ENCODE measurements around the gene ACRBP. TPM values are rescaled to one million over a fixed set of nuclear protein-coding genes. Genes with fewer than 3 reads are reported as not detected.
"Not testable (repeated sequence)": the region's sequence is repeated elsewhere in the genome, so short reads cannot be mapped to it uniquely, and the experiment has no call there.

Gene ACRBP
- total RNA-seq, 1 donor from 2014 or later, result 1.5 TPM

DNA sequence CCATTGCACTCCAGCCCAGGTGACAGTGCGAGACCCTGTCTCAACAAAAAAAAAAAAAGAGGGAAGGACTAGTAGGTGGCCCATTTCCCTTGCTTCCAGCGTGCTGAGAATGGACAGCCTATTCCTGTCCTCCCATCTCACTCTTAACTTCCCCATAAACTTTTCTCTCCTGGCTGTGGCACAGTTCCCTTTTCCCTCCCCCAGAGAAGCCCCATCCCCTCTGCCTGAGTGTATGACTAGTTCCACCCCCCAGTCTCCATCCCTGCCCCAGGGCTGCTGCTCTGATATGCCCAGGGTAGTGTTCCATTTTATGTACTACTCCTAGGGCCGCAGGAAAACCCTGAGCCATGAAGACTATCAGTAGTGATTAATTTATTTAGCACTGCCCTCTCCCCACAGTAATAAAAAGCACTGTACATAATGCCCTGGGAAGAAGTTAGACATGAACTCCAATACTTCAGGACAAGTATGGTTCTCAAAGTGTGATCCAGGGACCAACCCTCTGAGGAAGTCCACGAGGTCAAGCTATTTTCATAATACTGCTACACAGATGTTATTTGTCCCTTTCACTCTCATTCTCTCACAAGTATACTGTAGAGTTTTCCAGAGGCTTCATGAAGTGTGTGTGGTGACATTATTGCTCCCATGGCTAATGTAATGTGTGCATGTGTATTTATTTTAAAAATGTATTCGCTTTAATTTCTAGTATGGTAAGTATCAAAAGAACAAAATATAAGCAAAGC is 28.6 kb downstream of the ACRBP start:
- intact Hi-C loops (cut with micrococcal nuclease), result no loop called here

DNA sequence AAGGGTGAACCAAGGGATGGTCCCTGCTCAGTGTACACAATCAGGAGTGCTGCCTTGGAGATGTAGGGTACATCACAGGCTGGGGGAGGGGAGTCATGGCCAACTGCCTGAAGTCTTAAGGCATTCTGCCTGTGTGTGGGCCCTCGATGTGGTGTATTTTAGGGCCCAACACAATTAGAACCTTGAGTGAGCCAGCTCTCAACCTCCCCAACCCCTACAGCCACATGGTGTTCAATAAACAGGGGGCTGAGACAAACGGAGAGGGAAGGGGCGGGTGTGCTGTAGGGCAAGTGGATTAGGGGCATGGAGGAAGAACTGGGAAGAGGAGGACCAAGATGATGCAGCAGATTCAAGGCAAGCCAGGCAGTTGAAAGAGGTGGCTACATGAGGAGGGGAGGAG is 31.4 kb downstream of the ACRBP start:
- intact Hi-C loops (cut with micrococcal nuclease), result loop anchor here (2.0 kb wide), 1 partner anchor 47 kb away; the partner anchor contains the start of gene ING4

DNA sequence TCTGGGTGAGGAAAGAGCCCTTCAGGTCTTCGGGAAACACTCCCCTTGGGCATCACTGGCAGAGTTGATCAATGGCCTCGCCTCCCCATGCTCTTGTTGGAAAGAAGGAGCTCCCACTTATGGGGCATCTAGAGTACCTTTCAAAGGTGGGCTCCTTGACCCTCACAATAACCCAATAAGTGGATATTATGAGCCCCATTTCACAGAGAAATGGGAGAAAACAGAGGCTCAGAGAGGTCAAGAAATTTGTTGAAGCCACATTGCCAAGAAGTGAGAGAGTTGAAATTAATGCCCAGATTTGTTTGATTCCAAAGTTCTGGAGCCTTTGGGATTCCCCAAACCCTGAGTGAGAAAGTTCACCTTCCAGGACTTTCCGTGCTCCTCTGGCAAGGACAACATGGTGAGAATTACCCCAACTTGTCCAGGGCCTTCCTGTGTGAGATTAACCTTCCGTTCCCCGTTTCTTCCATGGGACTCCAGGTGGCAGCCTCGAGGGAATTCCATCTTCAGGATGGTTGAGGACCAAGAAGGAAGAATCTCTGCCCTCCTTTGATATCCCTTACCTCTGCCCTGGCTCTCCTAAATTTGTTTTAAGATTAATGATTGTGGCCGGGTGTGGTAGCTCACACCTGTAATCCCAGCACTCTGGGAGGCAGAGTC is 32.6 kb downstream of the ACRBP start:
- intact Hi-C loops (cut with micrococcal nuclease), result no loop called here

DNA sequence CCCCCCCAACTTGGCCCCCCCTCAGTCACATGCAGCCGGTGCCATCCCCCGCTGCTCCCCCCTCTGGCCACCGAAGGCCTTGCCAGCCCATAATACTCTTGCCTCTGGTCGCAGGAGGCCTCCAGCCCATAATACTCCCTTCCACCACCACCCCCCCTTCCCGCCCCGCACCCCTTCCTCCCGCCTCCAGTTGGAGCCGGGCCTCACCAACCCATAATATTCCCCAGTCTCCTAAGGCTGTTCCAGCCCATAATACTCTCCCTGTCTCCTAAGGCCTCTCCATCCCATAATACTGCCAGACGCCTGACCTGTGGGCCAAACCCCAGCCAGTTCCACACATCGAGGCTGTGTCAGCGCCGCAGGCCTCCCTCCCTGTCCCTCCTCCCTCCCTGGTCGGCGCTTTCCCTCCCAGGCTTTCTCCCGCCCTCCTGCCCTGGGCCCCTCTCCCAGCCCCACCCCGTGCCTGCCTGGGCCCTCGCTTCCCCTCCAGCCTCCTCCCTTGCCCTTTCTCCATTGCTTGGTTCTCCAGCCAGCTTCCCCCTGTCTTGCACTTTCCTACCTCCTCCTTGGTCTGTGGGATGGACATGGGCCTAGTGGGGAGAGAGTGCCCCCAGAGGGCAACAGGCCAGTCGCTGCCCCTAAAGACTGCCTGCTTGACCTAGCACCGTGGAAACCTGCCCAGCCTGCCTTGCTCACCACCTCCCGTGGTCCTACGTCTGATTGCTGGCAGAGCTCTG is 33.3 kb downstream of the ACRBP start:
- intact Hi-C loops (cut with micrococcal nuclease), result no loop called here

DNA sequence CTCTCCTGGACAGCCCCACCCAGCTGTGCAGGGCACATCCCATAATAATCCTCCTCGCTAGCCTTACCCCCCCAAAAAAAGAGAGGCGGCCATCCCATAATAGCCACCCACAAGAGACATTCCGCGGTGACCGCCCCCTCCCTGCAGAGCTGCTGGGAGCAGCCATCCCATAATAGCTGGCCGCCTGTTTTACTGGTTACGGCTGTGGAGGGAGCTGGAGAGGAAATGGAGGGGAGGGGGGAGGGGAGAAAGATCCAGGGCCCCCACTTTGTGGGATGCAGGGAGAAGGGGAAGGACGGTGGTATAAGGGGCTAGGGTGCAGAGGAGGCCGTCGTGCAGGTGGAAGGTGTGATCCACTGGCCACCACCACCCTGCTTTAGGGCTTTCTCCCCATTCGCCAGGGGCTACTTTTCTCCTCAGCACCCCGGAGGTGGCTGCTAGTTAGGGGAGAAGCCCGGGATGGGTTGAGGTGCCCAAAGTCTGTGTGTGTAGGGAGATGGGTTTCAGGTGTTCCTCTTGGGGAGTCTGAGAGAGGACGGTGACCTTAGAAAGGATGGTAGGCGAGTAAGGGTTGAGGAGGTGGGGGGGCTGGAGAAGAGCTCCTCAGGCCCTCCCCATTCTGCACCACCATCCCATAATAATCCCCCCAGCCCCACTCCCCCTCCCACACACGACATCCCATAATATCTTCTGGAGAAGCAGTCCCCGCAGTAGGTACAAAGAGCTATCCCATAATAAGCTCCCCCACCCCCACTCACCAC is 34.0 kb downstream of the ACRBP start:
- intact Hi-C loops (cut with micrococcal nuclease), result no loop called here

DNA sequence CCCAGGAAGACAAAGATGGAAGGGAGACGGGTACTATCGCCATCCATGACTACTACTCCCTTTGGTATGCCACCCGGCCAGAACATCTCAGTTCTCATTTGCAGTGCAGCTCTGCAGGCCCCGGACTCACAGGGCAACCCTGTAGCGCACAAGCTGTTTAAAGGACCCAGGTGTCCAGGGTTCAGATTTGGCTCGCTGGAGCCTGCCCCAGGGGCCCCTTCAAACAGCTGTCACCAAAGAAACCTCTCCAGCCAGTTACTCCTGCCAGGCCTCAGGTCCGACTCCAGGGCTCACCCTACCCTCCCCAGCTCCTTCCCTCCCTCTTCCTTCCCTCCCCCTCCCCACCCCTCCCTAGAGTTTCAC is 34.6 kb downstream of the ACRBP start:
- intact Hi-C loops (cut with micrococcal nuclease), result no loop called here

DNA sequence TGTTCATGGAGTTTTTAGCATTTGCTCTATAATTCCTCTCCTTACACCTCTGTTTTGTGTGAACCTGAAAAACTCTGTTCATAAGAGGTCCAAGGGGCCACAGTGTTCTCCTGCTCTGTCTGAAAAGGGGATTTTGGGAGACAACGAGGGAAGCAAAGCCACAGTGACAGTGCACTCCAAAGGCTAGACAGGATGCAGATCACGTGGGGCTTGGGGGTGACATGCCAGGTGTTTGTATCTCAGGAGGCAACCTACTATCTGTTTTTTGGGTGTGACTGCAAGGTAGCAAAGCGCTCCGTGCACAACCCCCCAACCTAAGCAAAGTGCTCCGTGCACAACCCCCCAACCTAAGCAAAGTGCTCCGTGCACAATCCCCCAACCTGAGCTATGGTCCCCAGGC is 35.0 kb downstream of the ACRBP start:
- intact Hi-C loops (cut with micrococcal nuclease), result no loop called here

DNA sequence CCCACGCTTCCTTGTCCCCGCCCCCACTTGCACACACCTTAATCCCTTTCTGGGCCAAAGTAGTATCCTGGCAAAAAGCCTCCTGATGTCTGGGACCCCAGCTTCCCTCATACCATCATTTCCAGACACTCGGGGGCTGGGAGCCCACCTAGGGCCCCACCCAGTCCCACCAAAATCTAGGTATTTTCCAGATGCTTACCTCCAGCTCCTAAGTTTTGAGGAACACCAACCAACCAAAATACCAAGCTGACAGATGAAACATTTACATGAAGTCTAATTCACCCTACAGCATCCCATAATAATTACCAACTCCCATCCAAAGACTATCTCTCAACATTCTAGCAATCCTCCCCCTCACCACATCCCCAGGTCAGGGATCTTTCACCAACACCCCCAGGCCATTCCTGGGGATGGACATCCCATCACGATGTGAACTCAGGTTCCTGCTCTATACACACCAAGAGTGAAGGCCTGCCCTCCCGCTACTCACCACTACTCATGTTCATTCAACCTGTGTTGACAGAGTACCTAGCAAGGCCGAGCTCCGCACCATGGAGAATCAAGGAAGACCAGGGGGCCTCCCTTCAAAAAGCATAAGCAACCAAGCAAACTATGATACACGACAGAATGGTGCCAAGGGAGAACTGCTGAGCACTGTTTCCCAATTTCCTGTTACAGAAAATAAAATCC is 38.5 kb downstream of the ACRBP start:
- intact Hi-C loops (cut with micrococcal nuclease), result loop anchor here (1.0 to 5.0 kb wide), 4 partner anchors 81 to 219 kb away; partner anchors contain the start of genes MLF2, P3H3 and ZNF384

DNA sequence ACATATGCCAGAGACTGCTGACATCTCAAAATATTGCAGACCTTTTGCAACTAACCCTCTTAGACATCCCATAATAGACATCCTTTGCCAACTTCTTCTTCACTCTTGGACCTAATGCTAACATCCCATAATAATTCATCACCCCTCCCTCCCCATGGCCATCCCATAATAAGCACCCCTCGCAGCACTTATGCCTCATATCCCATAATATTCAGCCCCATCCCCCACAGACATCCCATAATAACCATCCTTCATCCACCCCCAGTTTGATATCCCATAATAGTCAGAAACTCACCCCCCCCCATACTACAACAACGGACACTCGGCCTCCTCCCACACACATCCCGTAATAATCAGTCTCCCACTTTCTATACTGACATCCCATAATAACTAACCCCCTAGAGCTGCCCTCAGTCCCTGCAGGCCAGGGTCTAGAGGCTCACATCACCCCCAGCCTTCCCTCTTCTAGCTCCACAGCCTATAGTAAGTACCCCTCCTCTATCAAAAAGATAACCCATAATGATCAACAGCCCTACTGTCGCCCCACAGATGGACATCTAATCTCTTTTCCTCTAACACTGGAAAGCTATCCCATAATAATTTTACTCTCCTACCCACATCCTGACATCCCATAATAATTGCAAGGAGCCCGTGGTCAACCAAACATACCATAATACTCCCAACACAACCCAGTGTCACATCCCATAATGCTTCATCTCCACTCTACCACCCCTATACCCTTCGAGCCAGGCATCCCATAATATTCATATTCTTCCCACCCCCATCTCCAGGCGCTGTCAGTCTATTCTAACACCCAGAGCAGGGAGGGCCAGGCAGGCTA is 39.3 kb downstream of the ACRBP start:
- intact Hi-C loops (cut with micrococcal nuclease), result loop anchor here (1.0 to 5.0 kb wide), 8 partner anchors 39 to 244 kb away; partner anchors contain the start of genes GAPDH, ING4, MLF2 and NOP2

DNA sequence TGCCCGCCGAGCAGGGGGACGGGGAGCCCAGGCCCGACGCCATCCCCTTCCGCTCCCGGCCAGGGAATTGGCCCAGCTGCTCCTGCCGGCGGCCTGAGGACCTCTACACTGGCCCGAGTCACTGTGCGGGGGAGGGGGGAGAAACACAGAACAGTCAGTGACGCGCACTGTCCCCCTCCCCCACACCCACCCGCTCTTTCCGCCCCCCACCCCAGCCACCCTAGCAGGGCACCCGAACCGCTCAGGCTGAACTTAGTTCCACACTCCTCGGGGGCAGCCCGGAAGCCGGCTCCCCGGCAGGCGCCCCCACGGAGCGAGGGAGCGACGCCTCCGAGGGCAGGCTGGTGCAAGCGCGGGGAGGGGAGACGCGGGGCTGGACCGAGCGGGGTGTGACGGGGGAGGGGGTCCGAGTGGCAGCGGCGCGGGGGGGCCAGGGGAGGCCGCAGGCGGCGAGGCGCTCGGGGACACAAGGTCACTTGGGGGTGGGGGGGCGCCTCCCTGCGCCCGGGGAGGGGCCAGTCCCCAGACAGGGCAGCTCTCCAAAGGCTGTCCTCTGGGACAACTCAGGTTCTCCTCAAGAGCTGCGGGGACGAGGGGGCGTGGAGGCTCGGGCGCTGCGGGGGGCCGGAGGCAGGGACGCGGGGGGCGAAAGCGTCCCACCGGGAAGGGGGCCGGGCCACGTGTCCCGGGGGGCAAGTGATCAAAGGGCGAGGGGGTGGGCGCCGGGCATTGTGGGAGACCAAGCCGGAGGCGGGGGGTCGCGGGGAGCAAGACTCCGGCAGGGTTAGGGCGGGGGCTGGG is 40.7 kb downstream of the ACRBP start:
- intact Hi-C loops (cut with micrococcal nuclease), result loop anchor here (1.0 to 5.0 kb wide), 7 partner anchors 38 to 246 kb away; partner anchors contain the start of genes GAPDH, ING4, MLF2 and NOP2

DNA sequence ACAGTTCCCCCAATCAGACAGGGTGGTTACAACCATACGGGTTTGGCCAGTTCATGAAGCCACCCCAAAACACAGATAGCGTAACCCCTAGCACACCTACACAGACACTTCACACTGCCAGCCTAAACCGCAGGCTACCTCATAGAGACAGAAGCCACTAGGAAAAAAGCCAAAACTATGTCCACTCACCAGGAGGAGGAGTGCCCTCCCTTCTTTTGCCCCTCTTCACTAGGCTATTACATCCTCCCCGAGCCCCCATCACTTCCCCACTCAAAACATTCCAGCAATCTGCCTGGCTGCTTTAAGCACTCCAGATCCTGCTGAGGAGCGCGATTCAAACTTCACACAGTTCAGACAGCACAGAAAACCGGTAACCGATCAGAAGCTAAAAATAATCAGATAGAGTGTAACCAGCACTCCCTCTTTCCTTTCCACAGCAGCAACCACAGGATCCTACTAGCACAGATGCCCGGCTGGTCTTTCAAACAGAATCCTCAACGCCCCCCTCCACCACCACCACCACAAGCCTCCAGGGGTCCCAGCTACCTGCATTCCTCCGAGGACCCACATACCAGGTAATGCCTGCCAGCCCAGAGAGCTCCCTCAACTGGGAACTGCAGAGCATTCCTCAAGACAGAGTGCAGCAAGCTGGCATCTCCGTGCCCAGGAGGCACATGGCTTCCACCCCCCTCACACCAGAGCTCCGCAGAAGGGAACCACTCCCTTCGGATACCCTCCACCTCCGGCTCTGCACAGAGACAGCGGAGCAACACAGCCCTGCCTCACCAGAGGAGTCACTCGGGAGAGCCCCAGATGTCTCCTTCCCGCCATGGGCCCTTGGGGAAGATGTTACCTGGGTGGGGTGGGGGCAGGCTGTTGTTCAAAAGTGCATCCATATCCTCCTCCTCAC is 41.6 kb downstream of the ACRBP start:
- intact Hi-C loops (cut with micrococcal nuclease), result loop anchor here (2.0 to 5.0 kb wide), 5 partner anchors 37 to 222 kb away; partner anchors contain the start of genes GAPDH, MLF2, NOP2 and P3H3

DNA sequence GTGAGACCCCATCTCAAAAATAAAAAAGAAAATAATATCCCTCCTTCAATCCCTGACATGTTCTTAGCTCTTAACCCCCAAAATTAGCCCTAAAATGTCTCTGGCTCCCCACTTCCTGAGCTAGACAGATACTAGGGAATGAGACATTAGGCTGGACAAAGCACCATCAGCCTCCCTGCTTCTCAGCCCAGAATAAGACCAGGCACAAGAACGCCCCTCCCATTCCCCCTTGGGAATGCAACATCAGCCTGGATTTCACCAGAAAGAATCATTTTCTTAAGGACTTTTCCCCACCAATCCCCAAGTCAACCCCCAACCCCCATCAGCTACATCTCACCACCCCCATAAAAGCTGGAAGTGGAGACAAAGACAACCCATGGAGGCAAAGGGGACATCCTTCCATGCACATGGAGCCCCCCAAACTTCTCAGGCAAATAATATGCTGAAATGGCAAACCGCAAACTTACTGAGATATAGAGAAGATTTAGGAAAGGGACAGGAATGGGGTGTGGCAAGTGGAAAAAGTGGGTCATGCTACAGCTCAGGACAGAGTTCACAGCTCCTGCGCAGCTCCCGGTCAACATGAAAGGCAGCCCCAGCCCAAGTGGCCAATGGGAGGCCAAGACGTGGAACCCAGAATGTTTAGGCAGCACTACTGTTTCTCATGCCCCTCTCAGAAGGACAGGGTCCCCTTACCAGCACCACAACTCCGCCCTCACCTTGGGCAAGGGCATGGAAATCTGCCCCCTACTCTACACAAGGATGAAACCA is 42.8 kb downstream of the ACRBP start:
- intact Hi-C loops (cut with micrococcal nuclease), result loop anchor here (5.0 kb wide), 3 partner anchors 148 to 223 kb away; partner anchors contain the start of genes MLF2 and P3H3

DNA sequence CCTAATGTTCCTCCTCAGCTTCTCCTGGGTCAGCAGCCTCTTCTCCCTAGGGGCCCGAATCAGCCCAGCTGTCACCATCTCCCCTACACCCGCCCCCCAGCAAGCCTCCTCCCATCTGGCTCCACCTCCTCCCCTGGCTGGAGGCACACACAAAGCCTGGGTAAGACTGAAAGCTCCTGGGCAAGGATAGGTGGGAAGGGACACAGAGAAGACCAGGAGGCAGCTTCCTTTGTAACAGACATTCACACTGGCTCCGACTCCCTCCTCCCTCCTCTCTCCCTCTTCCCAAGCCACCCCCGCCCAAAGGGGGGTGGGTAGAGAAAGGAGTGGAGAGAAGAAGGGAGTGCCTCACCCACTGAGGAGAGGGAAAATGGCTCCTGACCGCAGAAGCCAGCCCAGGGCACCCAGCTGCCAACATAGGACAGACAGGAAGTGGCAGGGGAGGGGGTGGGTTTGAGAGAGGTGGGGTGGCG is 44.1 kb downstream of the ACRBP start:
- intact Hi-C loops (cut with micrococcal nuclease), result no loop called here

DNA sequence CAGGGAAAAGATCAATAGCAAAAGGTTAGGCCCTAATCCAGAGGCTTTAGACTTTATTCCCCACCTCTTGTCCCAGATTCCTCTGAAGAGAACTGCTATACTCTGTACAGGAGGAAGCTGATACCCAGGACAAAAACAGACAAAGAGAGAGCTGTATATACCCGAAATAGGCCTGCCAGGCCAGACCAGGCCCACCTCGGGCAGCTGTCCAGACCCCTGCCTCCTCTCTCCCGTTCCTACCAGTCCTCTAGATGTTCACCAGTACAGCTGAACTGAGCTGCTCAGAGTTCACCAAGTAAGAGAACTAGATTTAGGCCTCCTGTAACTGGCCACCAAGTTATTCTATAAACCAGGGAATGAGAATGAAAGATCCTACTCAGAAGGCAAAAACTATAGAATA is 44.7 kb downstream of the ACRBP start:
- intact Hi-C loops (cut with micrococcal nuclease), result no loop called here

DNA sequence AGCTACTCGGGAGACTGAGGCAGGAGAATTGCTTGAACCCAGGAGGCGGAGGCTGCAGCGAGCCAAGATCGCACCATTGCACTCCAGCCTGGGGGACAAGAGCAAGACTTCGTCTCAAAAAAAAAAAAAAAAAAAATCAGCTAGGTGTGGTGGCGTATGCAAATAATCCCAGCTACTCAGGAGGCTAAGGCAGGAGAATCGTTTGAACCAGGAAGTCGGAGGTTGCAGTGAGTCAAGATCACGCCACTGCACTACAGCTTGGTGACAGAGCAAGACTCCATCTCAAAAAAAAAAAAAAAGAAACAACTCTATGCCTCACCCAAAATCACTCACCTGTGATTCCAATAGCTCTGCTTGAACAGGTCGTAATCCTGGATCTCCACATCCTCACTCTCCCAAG is 51.6 kb downstream of the ACRBP start:
- intact Hi-C loops (cut with micrococcal nuclease), result not testable (repeated sequence)

DNA sequence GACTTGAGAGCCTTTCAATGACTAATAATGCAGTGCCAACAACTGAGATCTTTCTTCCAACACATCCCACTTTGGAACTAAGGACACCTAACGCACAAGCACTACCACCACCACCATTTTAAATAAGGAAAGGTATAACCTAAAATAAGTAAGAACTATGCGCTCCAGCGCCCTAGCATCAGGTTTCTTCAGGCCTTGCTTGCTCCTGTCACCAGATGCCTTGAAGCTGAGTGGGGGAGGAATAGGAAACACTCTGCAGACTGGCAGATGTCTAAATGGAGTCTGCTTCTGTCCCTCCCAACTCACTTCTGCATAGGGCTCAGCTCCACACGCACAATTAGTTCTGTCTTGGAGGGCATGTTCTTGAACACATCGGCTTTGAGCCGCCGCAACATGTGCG is 55.1 kb downstream of the ACRBP start:
- intact Hi-C loops (cut with micrococcal nuclease), result no loop called here

Data from T-helper 2 cell treated with Interferon-gamma antibody and Interleukin-4, amounts not matched to agents 100 ng/mL and 5 ng/mL, for 36 hours (primary cell).